HUDEP-2 (cell line): ENCODE results near the gene ABL1.

Experiments used
- DNase-seq, 76 experiments: peaks; one replicate each; lab custom pipeline; 2025; ENCODE audit not compliant: unreplicated experiment in 76 of 76; lab: John Stamatoyannopoulos, UW

Gene ABL1

DNA sequence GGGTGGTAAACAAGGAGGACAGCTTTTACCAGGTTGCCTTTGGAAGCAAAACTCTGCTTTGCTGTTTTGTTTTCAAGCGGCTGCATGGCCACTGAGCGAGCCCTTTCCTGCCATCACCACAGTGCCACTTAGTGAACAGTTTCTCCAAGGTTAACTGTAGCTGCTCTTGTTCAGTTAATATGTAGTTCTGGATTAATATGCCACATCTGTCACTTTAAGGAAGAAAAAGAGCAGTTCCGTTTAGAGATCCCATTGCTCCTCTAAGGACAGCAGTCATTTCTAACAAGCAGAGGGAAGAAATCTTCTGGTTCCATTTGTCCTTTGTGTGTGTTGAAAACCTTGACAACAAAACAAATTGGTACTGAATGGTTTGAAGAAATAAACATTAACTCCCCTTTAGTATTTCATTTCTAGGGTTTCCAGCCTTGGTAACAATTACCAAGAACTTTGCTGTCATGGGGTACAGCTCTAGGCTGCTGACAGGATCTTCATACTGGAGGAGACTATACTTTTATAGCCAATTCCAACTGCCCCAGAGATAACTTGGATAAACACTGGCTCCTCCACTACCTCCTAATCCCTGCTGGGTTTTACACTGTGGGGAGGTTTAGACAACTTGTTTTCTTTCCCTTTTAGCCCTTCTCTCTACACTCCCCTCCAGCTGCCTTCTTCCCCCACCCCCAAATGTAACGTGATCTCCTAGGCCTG lies 10.3 kb upstream of the ABL1 start:
- DNase-seq = no peak

DNA sequence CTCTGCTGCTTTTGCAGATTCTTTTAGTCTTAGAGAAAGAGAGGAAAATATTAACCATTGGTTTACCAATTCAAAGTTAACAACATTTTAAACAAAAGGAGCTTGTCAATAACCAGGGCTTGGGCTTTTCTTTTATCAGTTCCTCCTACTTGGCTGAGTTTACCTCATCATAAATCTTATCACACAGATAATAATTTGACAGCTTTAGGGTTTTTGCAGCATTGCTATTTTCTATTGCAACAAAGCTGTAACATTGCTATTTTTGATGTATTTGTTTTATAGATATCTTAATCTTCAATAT lies 9.8 kb upstream of the ABL1 start:
- no peak for DNase-seq

DNA sequence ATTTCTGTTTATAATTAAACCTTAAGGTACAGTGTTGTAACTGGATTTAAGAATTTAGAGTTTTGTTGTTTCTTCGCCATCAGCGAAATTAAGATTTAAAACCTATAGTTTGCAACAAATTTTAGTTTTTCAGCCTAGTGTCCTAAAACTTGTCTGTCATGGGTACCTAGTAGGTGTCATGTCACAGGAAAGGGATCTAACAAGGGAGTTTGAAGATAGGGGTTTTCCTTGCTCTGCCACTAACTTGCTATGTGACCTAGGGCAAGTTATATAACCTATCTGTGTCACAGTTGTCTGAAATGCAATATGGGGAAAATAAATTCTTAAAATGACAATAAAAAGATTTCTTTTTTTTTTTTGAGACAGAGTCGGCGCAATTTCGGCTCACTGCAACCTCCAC lies 9.2 kb upstream of the ABL1 start:
- no peak for DNase-seq

GRCh38 chr9:130829762-130830161 lies 5.3 kb upstream of the ABL1 start:
- DNase-seq = no peak

- DNase-seq = no peak
These were observed 4.8 kb upstream of the ABL1 start for GRCh38 chr9:130830231-130830760.

GRCh38 chr9:130831077-130831476 lies 4.0 kb upstream of the ABL1 start:
- no peak for DNase-seq

DNA sequence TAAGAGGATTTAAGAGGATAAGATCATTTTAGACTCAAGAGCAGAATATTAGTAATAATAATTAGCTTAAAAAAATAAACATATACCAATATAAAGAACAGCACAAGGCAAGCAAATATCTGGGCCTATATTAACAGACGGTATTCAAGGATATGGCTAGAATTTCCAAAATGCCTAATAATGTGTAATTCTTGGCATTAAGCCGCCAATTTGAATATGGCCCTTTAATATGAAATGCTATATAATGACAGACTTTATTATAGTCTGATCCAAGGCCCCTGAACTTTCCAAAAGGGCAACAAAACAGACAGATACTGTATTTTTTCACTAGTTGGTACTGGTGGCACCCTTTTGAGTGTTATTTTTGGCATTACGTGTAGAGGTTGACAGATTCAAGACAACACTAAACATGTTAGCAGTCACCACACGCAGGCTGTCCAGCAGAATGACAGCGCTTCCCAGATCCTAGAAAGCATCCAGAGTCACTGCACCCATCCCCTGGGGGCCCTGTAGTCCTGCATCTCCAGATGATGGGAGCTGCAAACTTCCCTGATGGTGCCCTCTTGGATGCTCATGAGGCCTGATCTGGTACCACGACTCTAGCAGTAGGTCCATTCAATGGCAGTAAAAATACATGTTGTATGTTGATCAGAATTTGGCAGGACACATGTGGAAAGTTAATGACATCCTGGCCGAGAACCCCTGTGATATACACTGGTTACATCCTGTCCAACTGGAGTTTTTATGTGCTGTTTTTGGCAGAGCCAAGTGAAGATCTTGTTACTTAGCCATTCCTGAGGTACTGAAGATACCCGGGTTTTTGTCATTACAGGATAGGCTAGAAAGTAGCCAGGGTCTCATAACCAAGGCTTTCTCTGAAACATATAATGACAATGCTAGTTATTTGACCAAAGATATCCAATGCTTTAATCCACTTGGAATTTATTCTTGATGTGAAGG lies 1.7 kb upstream of the ABL1 start:
- DNase-seq = no peak

- DNase-seq = peak in 28 of 76 experiments; percentile 6 to 53 (median 28)
These were observed 616 bp downstream of the ABL1 start for GRCh38 chr9:130835441-130836298.

- DNase-seq = no peak
These were observed 2.0 kb downstream of the ABL1 start for GRCh38 chr9:130837002-130837511.

- DNase-seq = no peak
These were observed 2.6 kb downstream of the ABL1 start for GRCh38 chr9:130837643-130838042.

DNA sequence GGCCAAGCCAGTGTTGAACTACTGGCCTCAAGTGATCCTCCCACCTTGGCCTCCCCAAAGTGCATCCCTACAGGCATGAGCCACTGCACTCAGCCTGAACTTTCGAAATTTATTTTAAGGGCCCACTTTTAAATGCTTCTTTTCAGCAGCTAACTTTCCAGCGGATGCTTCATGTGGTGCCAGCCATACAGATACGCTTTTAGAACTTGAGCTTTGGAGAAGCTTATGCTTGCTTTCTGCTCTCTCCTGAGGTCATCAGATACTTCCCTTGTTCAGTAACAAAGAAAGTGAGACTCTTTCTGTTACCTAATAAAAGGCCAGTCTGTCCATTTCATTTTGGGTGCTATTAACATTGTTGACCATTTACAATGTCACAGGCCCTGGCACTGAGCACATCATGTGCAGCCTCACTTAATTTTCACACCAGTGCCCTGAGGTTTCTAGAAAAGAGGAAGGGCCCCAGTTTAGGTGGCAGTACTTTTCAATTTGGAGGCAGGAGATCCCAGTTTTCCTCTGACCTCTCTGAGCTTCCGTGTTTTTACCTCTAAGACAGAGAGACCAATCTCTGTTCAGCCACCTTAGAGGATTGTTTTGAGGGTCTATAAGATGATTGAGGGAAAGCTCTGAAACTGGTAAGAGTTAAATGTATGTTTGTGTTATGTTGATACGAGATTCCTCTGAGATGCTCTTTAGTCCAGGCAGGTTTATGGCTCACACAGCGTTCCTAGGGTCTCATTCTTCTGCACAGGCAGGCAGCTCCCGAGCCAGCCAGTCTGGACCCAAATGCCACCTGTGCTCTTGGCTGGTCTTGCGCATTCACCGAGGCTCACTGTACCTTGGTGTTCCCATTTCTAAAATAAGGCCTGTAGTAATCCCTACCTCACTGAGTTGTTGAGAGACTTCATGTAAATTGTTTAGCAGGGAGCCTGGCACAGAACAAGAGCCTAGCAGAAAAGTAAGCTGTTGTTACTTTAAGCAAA lies 4.4 kb downstream of the ABL1 start:
- no peak for DNase-seq

- no peak for DNase-seq
These were observed 7.5 kb downstream of the ABL1 start for GRCh38 chr9:130842545-130842944.

- peak in 22 of 76 experiments; percentile 3 to 57 (median 26) for DNase-seq
These were observed 8.2 kb downstream of the ABL1 start for GRCh38 chr9:130843049-130843908.

DNA sequence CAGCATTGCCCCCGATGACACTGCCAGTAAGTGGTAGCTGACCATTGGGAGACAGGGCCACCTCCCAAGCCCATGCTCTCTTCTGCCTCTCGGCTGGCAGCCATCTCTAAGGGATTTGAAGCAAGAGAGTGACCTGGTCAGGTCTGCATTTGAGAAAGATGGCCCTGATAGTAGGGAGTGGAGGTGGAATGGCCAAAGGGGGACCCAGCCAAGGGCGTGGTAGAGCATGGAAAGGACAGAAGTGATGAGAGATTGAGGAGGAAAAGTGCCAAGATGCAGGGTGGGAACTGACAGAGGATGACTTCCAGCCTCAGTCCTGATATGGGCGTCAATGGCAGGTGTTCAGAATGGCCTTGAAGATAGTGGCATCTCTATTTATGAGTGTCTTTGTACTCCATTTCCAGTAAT lies 9.0 kb downstream of the ABL1 start:
- peak in 72 of 76 experiments; percentile 5 to 89 (median 54) for DNase-seq

DNA sequence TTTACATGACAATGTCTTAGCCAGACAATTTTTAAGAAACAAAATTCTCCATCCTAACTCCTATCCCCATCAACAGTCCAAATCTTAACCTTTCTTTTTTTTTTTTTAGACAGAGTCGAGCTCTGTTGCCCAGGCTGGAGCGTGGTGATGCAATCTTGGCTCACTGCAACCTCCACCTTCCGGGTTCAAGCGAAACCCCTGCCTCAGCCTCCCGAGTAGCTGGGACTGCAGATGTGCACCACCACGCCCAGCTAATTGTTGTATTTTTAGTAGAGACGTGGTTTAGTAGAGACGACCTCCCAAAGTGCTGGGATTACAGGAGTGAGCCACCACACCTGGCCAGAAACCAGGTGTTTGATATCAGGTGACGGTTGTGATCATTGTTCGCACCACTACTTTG lies 10.2 kb downstream of the ABL1 start:
- no peak for DNase-seq

GRCh38 chr9:130845901-130846481 lies 10.9 kb downstream of the ABL1 start:
- DNase-seq = peak in 73 of 76 experiments; percentile 30 to 88 (median 67)

DNA sequence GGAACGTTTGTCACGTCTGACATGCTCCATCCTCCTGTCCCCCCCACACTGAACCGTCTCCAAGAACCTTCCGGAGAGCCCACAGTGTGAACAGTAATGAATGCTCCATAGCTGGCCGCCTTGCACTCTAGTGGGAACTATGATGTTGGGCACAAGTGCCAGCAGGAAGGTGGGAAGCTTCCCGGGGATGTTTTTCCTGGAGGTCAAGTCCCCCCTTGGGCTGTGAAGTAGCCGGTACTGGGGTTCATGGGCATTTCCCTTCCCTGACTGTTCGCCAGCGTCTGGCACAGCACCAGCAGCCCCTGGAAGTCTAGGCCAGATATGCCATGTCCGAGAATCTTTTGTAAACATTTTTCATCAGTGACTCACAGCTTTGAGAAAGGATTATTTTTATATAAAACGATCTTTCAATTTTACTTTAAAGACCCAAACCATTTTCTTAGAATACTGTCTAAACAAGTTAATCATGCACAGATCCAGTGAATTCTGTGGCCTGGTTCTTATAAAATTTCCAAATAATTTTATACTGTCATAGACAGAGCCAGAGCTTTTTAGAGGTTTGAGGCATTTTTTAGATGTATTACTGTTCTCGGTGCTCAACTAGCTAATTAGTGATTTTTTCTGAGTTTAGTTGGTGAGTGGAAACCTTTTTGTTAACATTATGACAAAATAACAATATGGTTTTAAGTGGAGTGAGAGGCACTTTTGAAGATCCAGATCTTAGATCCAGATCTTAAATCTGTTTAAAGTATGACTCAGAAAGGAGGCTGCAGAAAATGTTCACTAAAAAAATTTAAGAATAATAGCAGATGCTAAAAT lies 11.6 kb downstream of the ABL1 start:
- DNase-seq = peak in 4 of 76 experiments; percentile 7 to 19 (median 9)
